ENCODE results near the gene TREML1. TPM values are rescaled to one million over a fixed set of nuclear protein-coding genes. Genes with fewer than 3 reads are reported as not detected.

Gene TREML1
- not detected in 2 replicates for total RNA-seq

GRCh38 chr6:41153992-41154625, at the start of gene TREML1:
TREML1 (minus strand) TSS chr6:41154347; CDS start chr6:41154288, 59 bp downstream.
- Histone ChIP-seq H3K27ac (ENCODE audit: low read depth, low read length) (no peak within 1 kb of the TSS), H3K9me3 (ENCODE audit: low read depth, low read length) (no peaks in the 10 kb centered on the region), H2AFZ (ENCODE audit: low read length) (no peak within 1 kb of the TSS), H3K27me3 (ENCODE audit: insufficient read depth, low read length) (no peaks in the 10 kb centered on the region), H3K4me1 (ENCODE audit: insufficient read depth, low read length) (no peaks in the 10 kb centered on the region), H3K4me2 (ENCODE audit: insufficient read depth, low read length) (no peak within 1 kb of the TSS), H3K79me2 (ENCODE audit: insufficient read depth, low read length) (no peaks in the 10 kb centered on the region), H4K20me1 (ENCODE audit: insufficient read depth, low read length) (no peaks in the 10 kb centered on the region), H3K4me3 (ENCODE audit: insufficient read depth, low read length) (no peak within 1 kb of the TSS), H3K36me3 (ENCODE audit: insufficient read depth, low read length) (no peaks in the 10 kb centered on the region)
- DNase-seq (ENCODE audit: insufficient read length, low spot score, missing footprints), result no peak
- no peak for TF ChIP-seq CTCF (IDR thresholded peaks at IDR 0.05; ENCODE audit: extremely low read depth, low read depth, low read length)

GRCh38 chr6:41201764-41202173, 47.6 kb upstream of the TREML1 start:
- no peak for DNase-seq (ENCODE audit: insufficient read length, low spot score, missing footprints)
- no peaks in the 10 kb centered on the region for H4K20me1 ChIP-seq (ENCODE audit: insufficient read depth, low read length)
- no peak overlapping the region for H2AFZ ChIP-seq (ENCODE audit: low read length)
- TF ChIP-seq CTCF (IDR thresholded peaks at IDR 0.05; ENCODE audit: extremely low read depth, low read depth, low read length), result no peak
- H3K4me3 ChIP-seq (ENCODE audit: insufficient read depth, low read length), result no peak overlapping the region
- H3K9me3 ChIP-seq (ENCODE audit: low read depth, low read length), result no peaks in the 10 kb centered on the region
- no peak overlapping the region for H3K4me2 ChIP-seq (ENCODE audit: insufficient read depth, low read length)
- no peaks in the 10 kb centered on the region for H3K4me1 ChIP-seq (ENCODE audit: insufficient read depth, low read length)
- H3K79me2 ChIP-seq (ENCODE audit: insufficient read depth, low read length), result no peaks in the 10 kb centered on the region
- H3K27me3 ChIP-seq (ENCODE audit: insufficient read depth, low read length), result no peaks in the 10 kb centered on the region
- H3K36me3 ChIP-seq (ENCODE audit: insufficient read depth, low read length), result no peaks in the 10 kb centered on the region
- H3K27ac ChIP-seq (ENCODE audit: low read depth, low read length), result no peak overlapping the region

- Histone ChIP-seq H3K4me2 (ENCODE audit: insufficient read depth, low read length) (no peak within 1 kb of the TSS), H3K27ac (ENCODE audit: low read depth, low read length) (no peak within 1 kb of the TSS), H3K79me2 (ENCODE audit: insufficient read depth, low read length) (no peaks in the 10 kb centered on the region), H2AFZ (ENCODE audit: low read length) (no peak within 1 kb of the TSS), H3K36me3 (ENCODE audit: insufficient read depth, low read length) (no peaks in the 10 kb centered on the region), H3K27me3 (ENCODE audit: insufficient read depth, low read length) (no peaks in the 10 kb centered on the region), H3K9me3 (ENCODE audit: low read depth, low read length) (no peaks in the 10 kb centered on the region), H3K4me3 (ENCODE audit: insufficient read depth, low read length) (no peak within 1 kb of the TSS), H4K20me1 (ENCODE audit: insufficient read depth, low read length) (no peaks in the 10 kb centered on the region), H3K4me1 (ENCODE audit: insufficient read depth, low read length) (no peaks in the 10 kb centered on the region)
- no peak for DNase-seq (ENCODE audit: insufficient read length, low spot score, missing footprints)
- TF ChIP-seq CTCF (IDR thresholded peaks at IDR 0.05; ENCODE audit: extremely low read depth, low read depth, low read length), result no peak
These were observed 47.0 kb upstream of the TREML1 start, which contains the start of gene TREML2 for GRCh38 chr6:41200901-41201763. TREML2 (minus strand) TSS chr6:41201149; CDS start chr6:41201008, 141 bp downstream.

GRCh38 chr6:41200296-41200900, 46.3 kb upstream of the TREML1 start:
- DNase-seq (ENCODE audit: insufficient read length, low spot score, missing footprints), result no peak
- no peak overlapping the region for H3K4me3 ChIP-seq (ENCODE audit: insufficient read depth, low read length)
- H3K4me2 ChIP-seq (ENCODE audit: insufficient read depth, low read length), result no peak overlapping the region

More at GRCh38 chr6:41200296-41200900, 46.3 kb upstream of the TREML1 start:
- TF ChIP-seq CTCF (IDR thresholded peaks at IDR 0.05; ENCODE audit: extremely low read depth, low read depth, low read length), result no peak
- no peaks in the 10 kb centered on the region for H3K36me3 ChIP-seq (ENCODE audit: insufficient read depth, low read length)
- no peaks in the 10 kb centered on the region for H4K20me1 ChIP-seq (ENCODE audit: insufficient read depth, low read length)
- no peaks in the 10 kb centered on the region for H3K9me3 ChIP-seq (ENCODE audit: low read depth, low read length)
- H3K27me3 ChIP-seq (ENCODE audit: insufficient read depth, low read length), result peaks cover 4% of the 10 kb centered on the region
- H3K4me1 ChIP-seq (ENCODE audit: insufficient read depth, low read length), result no peaks in the 10 kb centered on the region
- no peak overlapping the region for H3K27ac ChIP-seq (ENCODE audit: low read depth, low read length)
- no peaks in the 10 kb centered on the region for H3K79me2 ChIP-seq (ENCODE audit: insufficient read depth, low read length)
- H2AFZ ChIP-seq (ENCODE audit: low read length), result no peak overlapping the region

Measured in osteoblast (primary cell).